AG04449 (cell line): ENCODE data around the gene NAA16.

ENCODE experiments used
- CTCF ChIA-PET: fragments of 350-600 bp; formaldehyde crosslinking; extraction: SDS; loops from one replicate; lab custom pipeline; 2021; ENCODE audit warnings: antibody characterized with exemption; lab: Yijun Ruan, JAX
- POLR2A ChIA-PET: fragments of 400-600, 350-600 bp; formaldehyde crosslinking; extraction: SDS; loops from one replicate; lab custom pipeline; 2020; ENCODE audit warnings: antibody characterized with exemption, inconsistent platforms; lab: Yijun Ruan, JAX
- DNase-seq: peaks from one replicate; pipeline ENCODE4 v3.0.0-alpha.2; 2010; ENCODE audit warnings: low read depth, low spot score
- H3K4me3 ChIP-seq: 2 replicates; pipeline ENCODE4 v1.5.1; 2011; ENCODE audit warnings: low read depth, mild to moderate bottlenecking, control low read depth, low read length
- TF ChIP-seq, protein P1 (sequence below): IDR thresholded peaks from one replicate; pipeline ENCODE4 v1.5.1; 2011; ENCODE audit warnings: mild to moderate bottlenecking, moderate library complexity, low read length, control low read depth, inconsistent platforms; ENCODE audit not compliant: insufficient read depth; ENCODE audit errors: missing control alignments

NAA16 gene

GRCh38 chr13:41286370-41286769 is 24.7 kb upstream of the NAA16 start:
- ChIA-PET POLR2A (no interaction called here), CTCF (no interaction called here)
- DNase-seq: no peak
- no peak overlapping the region for H3K4me3 ChIP-seq
- TF ChIP-seq, protein P1, sequence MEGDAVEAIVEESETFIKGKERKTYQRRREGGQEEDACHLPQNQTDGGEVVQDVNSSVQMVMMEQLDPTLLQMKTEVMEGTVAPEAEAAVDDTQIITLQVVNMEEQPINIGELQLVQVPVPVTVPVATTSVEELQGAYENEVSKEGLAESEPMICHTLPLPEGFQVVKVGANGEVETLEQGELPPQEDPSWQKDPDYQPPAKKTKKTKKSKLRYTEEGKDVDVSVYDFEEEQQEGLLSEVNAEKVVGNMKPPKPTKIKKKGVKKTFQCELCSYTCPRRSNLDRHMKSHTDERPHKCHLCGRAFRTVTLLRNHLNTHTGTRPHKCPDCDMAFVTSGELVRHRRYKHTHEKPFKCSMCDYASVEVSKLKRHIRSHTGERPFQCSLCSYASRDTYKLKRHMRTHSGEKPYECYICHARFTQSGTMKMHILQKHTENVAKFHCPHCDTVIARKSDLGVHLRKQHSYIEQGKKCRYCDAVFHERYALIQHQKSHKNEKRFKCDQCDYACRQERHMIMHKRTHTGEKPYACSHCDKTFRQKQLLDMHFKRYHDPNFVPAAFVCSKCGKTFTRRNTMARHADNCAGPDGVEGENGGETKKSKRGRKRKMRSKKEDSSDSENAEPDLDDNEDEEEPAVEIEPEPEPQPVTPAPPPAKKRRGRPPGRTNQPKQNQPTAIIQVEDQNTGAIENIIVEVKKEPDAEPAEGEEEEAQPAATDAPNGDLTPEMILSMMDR: no peak

DNA sequence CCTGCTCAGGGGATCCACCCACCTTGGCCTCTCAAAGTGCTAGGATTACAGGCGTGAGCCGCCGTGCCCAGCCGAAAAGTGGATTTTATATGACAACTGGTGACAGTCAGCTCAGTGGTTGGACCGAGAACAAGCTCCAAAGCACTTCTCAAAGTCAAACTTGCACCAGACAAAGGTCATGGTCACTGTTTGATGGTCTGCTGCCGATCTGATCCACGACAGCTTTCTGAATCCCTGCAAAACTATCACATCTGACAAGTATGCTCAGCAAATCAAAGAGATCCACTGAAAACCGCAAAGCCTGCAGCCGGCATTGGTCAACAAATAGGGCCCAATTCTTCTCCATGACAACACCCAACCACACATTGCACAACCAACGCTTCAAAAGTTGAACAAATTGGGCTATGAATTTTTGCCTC is 21.6 kb upstream of the NAA16 start:
- ChIA-PET CTCF (interaction anchor here (1.4 kb wide), 1 partner anchor 9 kb away, joined by 4 read pairs; no protein-coding TSS in a partner anchor), POLR2A (no interaction called here)
- no peak for DNase-seq
- TF ChIP-seq, protein P1: no peak
- H3K4me3 ChIP-seq: no peak overlapping the region

DNA sequence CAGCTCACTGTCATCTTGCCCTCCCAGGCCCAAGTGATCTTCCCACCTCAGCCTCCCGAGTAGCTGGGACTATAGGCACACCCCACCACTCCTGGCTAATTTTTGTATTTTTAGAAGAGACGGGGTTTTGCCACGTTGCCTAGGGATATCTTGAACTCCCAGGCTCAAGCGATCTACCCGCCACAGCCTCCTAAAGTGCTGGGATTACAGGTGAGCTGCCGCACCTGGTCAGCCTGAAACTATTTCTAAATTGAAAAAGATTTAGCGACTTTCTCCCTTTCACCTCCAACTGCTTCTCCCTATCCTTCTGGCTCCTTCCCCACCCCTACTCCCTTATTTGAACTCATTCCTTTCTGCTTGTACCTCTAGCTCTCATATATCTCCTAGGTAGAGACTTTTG is 19.8 kb upstream of the NAA16 start:
- POLR2A ChIA-PET: no interaction called here
- no peak overlapping the region for H3K4me3 ChIP-seq
- TF ChIP-seq, protein P1: no peak
- DNase-seq: no peak
- CTCF ChIA-PET: no interaction called here

DNA sequence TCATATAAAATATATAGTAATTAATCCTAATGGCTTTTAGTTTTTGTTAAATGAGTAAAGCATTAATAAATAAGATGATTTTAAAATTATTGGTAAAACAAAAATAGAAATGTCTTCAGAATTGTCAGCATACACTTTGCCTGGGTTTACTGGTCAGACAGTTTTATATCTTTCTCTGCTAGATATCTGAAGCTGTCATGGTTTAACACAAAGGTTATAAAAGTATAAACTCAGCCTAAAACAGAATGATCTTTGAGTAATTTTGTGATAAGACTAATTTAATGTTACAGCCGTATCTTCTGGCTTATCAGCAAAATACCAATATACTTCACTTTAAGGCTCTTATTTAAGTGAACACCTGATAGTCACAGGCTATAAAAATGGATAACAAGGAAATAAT is 17.8 kb upstream of the NAA16 start:
- TF ChIP-seq, protein P1: no peak
- ChIA-PET POLR2A (no interaction called here), CTCF (no interaction called here)
- H3K4me3 ChIP-seq: no peak overlapping the region
- DNase-seq: no peak

GRCh38 chr13:41294914-41295313 is 16.2 kb upstream of the NAA16 start:
- CTCF ChIA-PET: interaction anchor here (0.9 kb wide), 1 partner anchor 241 kb away, joined by 3 read pairs; no protein-coding TSS in a partner anchor
- DNase-seq: no peak
- TF ChIP-seq, protein P1: no peak
- no peak overlapping the region for H3K4me3 ChIP-seq
- POLR2A ChIA-PET: no interaction called here

DNA sequence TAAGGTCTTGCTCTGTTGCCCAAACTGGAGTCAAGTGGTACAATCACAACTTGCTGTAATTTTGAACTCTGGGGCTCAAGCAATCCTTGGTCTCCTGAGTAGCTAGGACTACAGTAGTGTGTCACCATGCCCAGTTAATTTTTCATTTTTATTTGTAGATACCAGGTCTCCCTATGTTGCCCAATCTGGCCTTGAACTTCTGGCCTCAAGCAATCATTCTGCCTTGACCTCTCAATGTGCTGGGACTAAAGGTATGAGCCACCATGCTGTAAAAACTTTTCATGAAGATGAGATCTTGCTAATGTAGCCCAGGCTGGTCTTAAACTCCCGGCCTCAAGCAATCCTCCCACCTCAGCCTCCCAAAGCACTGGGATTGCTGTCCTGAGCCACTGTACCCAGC is 15.1 kb upstream of the NAA16 start:
- H3K4me3 ChIP-seq: no peak overlapping the region
- TF ChIP-seq, protein P1: no peak
- no peak for DNase-seq
- CTCF ChIA-PET: no interaction called here
- POLR2A ChIA-PET: no interaction called here
